H54 (cell line): ENCODE measurements around the gene WDR49.

Source experiments
- DNase-seq: peaks from one replicate; pipeline ENCODE4 v3.0.0; 2011; ENCODE audit warnings: low spot score, mixed read lengths; ENCODE audit not compliant: insufficient read length
- FAIRE-seq: peaks from 3 replicates; lab custom pipeline; 2011; peaks lifted over from hg19 to GRCh38; lab: Jason Lieb, UNC
- POLR2A ChIP-seq: IDR thresholded peaks from 2 replicates; pipeline ENCODE4 v1.6.1; 2011; ENCODE audit warnings: low read depth, mild to moderate bottlenecking, low read length

Gene WDR49

DNA sequence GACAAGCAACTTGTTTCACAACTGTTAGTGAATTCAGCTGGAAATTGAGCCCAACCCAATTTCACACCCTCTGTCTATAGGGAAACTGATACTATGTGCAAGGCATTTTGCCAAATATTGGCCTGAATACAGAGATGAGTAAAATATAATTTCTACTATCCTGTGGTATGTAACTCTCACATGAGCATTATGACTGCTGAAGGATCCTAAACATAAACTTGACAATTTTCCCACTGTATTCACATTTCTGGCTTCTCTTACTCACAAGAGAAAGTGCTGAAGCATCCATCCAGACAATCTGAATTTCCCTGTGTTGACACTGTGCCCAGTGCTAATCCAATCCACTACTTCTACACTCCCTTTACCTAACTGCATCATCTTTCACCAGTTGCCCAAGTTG lies 208.3 kb downstream of the WDR49 start:
- DNase-seq, result no peak
- no peak for TF ChIP-seq POLR2A
- FAIRE-seq, result no peak

DNA sequence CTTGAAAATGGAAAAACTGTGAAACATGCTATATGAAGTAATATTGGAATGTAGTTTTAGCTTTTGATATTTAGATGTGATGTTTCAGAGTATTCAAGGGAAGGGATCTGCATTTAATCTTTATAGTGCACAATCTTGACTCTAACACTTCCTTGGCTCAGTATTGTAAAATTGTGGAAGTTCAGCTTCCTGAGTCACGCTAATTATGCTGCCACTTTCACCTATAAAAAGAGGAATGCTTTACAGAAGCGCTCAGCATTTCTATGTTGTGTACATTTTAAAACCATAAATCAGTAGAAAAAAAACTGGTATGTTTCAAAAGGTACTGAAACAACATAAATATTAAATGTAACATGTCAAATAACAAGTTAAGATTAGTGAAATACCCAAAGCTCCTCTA lies 212.5 kb downstream of the WDR49 start:
- no peak for TF ChIP-seq POLR2A
- no peak for DNase-seq
- no peak for FAIRE-seq

DNA sequence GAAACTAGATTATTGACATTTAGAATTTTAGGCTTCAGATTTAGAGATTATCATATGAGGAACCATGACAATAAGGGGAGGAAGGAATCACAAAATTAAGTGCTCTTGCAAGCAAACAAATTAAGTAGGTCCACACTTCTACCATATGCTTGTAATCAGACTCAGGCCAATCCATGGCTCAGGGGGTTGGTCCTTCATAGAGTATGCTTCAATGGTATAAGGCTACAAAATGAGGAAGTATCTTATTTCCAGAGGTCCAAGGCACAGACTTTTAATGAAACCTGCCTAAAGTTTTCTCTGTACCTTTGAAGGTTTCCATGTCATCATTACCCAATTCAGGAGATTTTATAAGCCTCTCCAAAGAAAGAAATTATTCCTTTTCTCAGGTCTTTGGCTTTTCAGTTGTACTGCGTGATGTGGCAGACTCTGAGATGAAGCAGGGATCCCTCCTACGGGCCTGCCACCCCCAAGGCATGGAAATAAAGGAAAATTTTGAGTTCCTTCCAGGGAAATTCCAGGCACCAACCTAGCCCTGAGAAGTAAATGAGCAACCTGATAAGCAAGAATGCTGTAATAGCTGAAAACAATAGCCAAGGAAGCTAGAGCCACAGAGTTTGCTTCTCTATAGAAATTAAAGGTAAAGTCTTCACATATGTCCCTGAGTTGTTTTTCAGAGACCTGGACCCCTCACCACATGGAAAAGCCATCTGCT lies 216.2 kb downstream of the WDR49 start:
- no peak for DNase-seq
- TF ChIP-seq POLR2A, result no peak
- FAIRE-seq, result no peak
